HepG2 (cell line): Measurements from ENCODE around the gene RPS2. TPM values are rescaled to one million over a fixed set of nuclear protein-coding genes. Genes with fewer than 3 reads are reported as not detected.
A peak's percentile ranks its signal among the peaks of the same experiment; 100 is the strongest.

Source experiments
- CBFB ChIP-seq: sonication (generic); formaldehyde crosslinking; IDR thresholded peaks from 2 replicates; pipeline ENCODE4 v1.4.0; 2020; ENCODE audit warnings: missing genetic modification reagents
- FOSL2 ChIP-seq: sonication (generic); formaldehyde crosslinking; IDR thresholded peaks from 2 replicates; pipeline ENCODE4 v1.4.0; 2020; ENCODE audit warnings: missing genetic modification reagents
- FOXP4 ChIP-seq: sonication (generic); formaldehyde crosslinking; IDR thresholded peaks from 2 replicates; pipeline ENCODE4 v1.4.0; 2020; ENCODE audit warnings: missing genetic modification reagents
- HIC2 ChIP-seq: sonication (generic); formaldehyde crosslinking; IDR thresholded peaks from 2 replicates; pipeline ENCODE4 v1.9.0; 2022; ENCODE audit warnings: low read depth, missing genetic modification reagents
- HNRNPK ChIP-seq: fragments of 200-400 bp; formaldehyde crosslinking; IDR thresholded peaks from 2 replicates; pipeline ENCODE4 v1.6.1; 2018; ENCODE audit warnings: low read length, low read depth, moderate library complexity, mild to moderate bottlenecking; ENCODE audit not compliant: poor library complexity, severe bottlenecking
- KDM6A ChIP-seq: IDR thresholded peaks from 2 replicates; pipeline ENCODE4 v1.6.1; 2016; ENCODE audit warnings: low read depth
- KLF15 ChIP-seq: sonication (generic); formaldehyde crosslinking; IDR thresholded peaks from 2 replicates; pipeline ENCODE4 v1.8.1; 2023; ENCODE audit warnings: borderline replicate concordance, mild to moderate bottlenecking, inconsistent platforms, missing genetic modification reagents, mixed read lengths
- MIXL1 ChIP-seq: IDR thresholded peaks from 2 replicates; pipeline ENCODE4 v1.6.1; 2016
- MXD4 ChIP-seq: IDR thresholded peaks from 2 replicates; pipeline ENCODE4 v1.6.1; 2016; ENCODE audit warnings: mild to moderate bottlenecking, missing biosample characterization, missing genetic modification reagents
- NFE2 ChIP-seq: sonication (generic); formaldehyde crosslinking; IDR thresholded peaks from 2 replicates; pipeline ENCODE4 v1.4.0; 2020; ENCODE audit warnings: missing genetic modification reagents
- NFE2L2 ChIP-seq: fragments of 150-350 bp; IDR thresholded peaks from 2 replicates; pipeline ENCODE4 v1.6.1; 2014; ENCODE audit warnings: low read length
- PHF21A ChIP-seq: sonication (generic); formaldehyde crosslinking; IDR thresholded peaks from 2 replicates; pipeline ENCODE4 v1.5.0; 2020; ENCODE audit warnings: mild to moderate bottlenecking, missing genetic modification reagents
- RBM22 ChIP-seq: fragments of 200-400 bp; formaldehyde crosslinking; optimal IDR thresholded peaks from 2 replicates; pipeline ENCODE3; 2017; ENCODE audit warnings: mild to moderate bottlenecking, low read length, moderate library complexity
- RFX3 ChIP-seq: IDR thresholded peaks from 2 replicates; pipeline ENCODE4 v1.6.1; 2016; ENCODE audit warnings: missing biosample characterization, missing genetic modification reagents
- ZC3H4 ChIP-seq: sonication (generic); formaldehyde crosslinking; IDR thresholded peaks from 2 replicates; pipeline ENCODE4 v1.4.0; 2020; ENCODE audit warnings: missing genetic modification reagents, borderline replicate concordance
- ZNF124 ChIP-seq: sonication (generic); formaldehyde crosslinking; IDR thresholded peaks from 2 replicates; pipeline ENCODE4 v1.4.0; 2020; ENCODE audit warnings: missing genetic modification reagents
- ZNF143 ChIP-seq: sonication (generic); formaldehyde crosslinking; IDR thresholded peaks from 2 replicates; pipeline ENCODE4 v1.4.0; 2020; ENCODE audit warnings: missing genetic modification reagents
- ZNF343 ChIP-seq: sonication (generic); formaldehyde crosslinking; IDR thresholded peaks from 2 replicates; pipeline ENCODE4 v1.4.0; 2020; ENCODE audit warnings: mild to moderate bottlenecking, missing genetic modification reagents
- ZNF510 ChIP-seq: sonication (generic); formaldehyde crosslinking; IDR thresholded peaks from 2 replicates; pipeline ENCODE4 v1.4.0; 2020; ENCODE audit warnings: low read depth, mild to moderate bottlenecking, missing genetic modification reagents
- polyA plus RNA-seq, 8 experiments: library from polyadenylated mRNA; depleted of rRNA in 3 of 8; stranded (reverse) in 7 of 8; unstranded in 1 of 8; fragments of >200 nt; fragmentation: Illumina TruSeq in 4 of 8; extraction: Trizol in 4 of 8; gene quantifications; 2 replicates each; pipeline versions ENCODE4 v1.2.1 to v1.2.3, GENCODE V29; 2011 to 2016; ENCODE audit warnings: low read depth in 4 of 8, missing spikeins in 1 of 8, mixed read lengths in 1 of 8; ENCODE audit not compliant: insufficient read depth in 1 of 8
- total RNA-seq, 5 experiments: library from RNA; depleted of rRNA; stranded (reverse); fragments of >200 nt; fragmentation: Illumina TruSeq; extraction: Trizol; gene quantifications; 2 replicates each; pipeline ENCODE4 v1.2.3, GENCODE V29; 2016; ENCODE audit warnings: low read depth in 1 of 5
- TF ChIP-seq, protein P1 (sequence below): sonication (generic); formaldehyde crosslinking; IDR thresholded peaks from 2 replicates; pipeline ENCODE4 v1.4.0; 2020; ENCODE audit warnings: low read depth, mild to moderate bottlenecking, missing genetic modification reagents
- TF ChIP-seq, protein P2 (sequence below): sonication (generic); formaldehyde crosslinking; IDR thresholded peaks from 2 replicates; pipeline ENCODE4 v1.8.0; 2022; ENCODE audit warnings: missing genetic modification reagents, mild to moderate bottlenecking, borderline replicate concordance
- TF ChIP-seq, protein P3 (sequence below): sonication (generic); formaldehyde crosslinking; IDR thresholded peaks from 2 replicates; pipeline ENCODE4 v1.4.0; 2020; ENCODE audit warnings: missing genetic modification reagents, borderline replicate concordance

RPS2 gene
- total and polyA plus RNA-seq, 2 of the 13 experiments (the other 11 are each of a cell fraction or from before 2014, with no cell fraction given): 1,908 to 4,514 TPM

GRCh38 chr16:1940273-1941161 is 24.1 kb downstream of the RPS2 start (continued):
- TF ChIP-seq FOXP4 (CRISPR knock-in tag): peak; percentile 83
- TF ChIP-seq CBFB (CRISPR knock-in tag): peak; percentile 36
- TF ChIP-seq ZC3H4 (CRISPR knock-in tag): peak; percentile 83; the same call in 1 of the 2 replicates
- TF ChIP-seq NFE2L2: no peak
- peak; percentile 97 for TF ChIP-seq KDM6A (CRISPR knock-in tag)
- TF ChIP-seq KLF15 (CRISPR knock-in tag): no peak
- TF ChIP-seq ZNF510 (CRISPR knock-in tag): 0 out of 2 replicates have a peak, but pooled peaks have one; percentile 52
- TF ChIP-seq, protein P1, sequence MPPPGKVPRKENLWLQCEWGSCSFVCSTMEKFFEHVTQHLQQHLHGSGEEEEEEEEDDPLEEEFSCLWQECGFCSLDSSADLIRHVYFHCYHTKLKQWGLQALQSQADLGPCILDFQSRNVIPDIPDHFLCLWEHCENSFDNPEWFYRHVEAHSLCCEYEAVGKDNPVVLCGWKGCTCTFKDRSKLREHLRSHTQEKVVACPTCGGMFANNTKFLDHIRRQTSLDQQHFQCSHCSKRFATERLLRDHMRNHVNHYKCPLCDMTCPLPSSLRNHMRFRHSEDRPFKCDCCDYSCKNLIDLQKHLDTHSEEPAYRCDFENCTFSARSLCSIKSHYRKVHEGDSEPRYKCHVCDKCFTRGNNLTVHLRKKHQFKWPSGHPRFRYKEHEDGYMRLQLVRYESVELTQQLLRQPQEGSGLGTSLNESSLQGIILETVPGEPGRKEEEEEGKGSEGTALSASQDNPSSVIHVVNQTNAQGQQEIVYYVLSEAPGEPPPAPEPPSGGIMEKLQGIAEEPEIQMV: peak; percentile 71; the same call in 1 of the 2 replicates
- TF ChIP-seq, protein P2, sequence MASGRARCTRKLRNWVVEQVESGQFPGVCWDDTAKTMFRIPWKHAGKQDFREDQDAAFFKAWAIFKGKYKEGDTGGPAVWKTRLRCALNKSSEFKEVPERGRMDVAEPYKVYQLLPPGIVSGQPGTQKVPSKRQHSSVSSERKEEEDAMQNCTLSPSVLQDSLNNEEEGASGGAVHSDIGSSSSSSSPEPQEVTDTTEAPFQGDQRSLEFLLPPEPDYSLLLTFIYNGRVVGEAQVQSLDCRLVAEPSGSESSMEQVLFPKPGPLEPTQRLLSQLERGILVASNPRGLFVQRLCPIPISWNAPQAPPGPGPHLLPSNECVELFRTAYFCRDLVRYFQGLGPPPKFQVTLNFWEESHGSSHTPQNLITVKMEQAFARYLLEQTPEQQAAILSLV (CRISPR knock-in tag): peak; percentile 59; the same call in 1 of the 2 replicates
- peak; percentile 37 for TF ChIP-seq ZNF143
- TF ChIP-seq MXD4: peak; percentile 70; the same call in 1 of the 2 replicates
- TF ChIP-seq MIXL1 (CRISPR knock-in tag): peak; percentile 25; the same call in 1 of the 2 replicates
- peak; percentile 63 for TF ChIP-seq FOSL2 (CRISPR knock-in tag)
- peak; percentile 79; the same call in 1 of the 2 replicates for TF ChIP-seq ZNF124 (CRISPR knock-in tag)
- TF ChIP-seq, protein P3, sequence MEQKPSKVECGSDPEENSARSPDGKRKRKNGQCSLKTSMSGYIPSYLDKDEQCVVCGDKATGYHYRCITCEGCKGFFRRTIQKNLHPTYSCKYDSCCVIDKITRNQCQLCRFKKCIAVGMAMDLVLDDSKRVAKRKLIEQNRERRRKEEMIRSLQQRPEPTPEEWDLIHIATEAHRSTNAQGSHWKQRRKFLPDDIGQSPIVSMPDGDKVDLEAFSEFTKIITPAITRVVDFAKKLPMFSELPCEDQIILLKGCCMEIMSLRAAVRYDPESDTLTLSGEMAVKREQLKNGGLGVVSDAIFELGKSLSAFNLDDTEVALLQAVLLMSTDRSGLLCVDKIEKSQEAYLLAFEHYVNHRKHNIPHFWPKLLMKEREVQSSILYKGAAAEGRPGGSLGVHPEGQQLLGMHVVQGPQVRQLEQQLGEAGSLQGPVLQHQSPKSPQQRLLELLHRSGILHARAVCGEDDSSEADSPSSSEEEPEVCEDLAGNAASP: peak; percentile 54; the same call in 1 of the 2 replicates
- peak; percentile 7 for TF ChIP-seq RBM22
- 0 out of 2 replicates have a peak, but pooled peaks have one; percentile 52 for TF ChIP-seq ZNF343 (CRISPR knock-in tag)
- no peak for TF ChIP-seq RFX3 (CRISPR knock-in tag)
- TF ChIP-seq NFE2 (CRISPR knock-in tag): no peak
- TF ChIP-seq PHF21A: peak; percentile 92
- TF ChIP-seq HNRNPK: no peak
- TF ChIP-seq HIC2 (CRISPR knock-in tag): peak; percentile 10
